A549 treated with CORT108297 at 1 μM for 4 hours (cell line): ENCODE measurements around the gene DLEC1. TPM values are rescaled to one million over a fixed set of nuclear protein-coding genes. Genes with fewer than 3 reads are reported as not detected.

Experiments used
- total RNA-seq: library from RNA; stranded (reverse); fragments of 200-300 nt; extraction: Qiagen RNA extraction; gene quantifications from 5 replicates; pipeline ENCODE4 v1.2.3, GENCODE V29; 2022

Gene DLEC1
- total RNA-seq, result 0.03 to 0.06 TPM (median 0.05 TPM) in 4 of 5 replicates, not detected in the other

GRCh38 chr3:38039101-38039898, at the start of gene DLEC1:
Gene DLEC1, plus strand, starts transcription at chr3:38039208. Its CDS starts 18 bp downstream, at chr3:38039226.

GRCh38 chr3:37990527-37990926, 48.5 kb upstream of the DLEC1 start, which contains the start of gene VILL:
Gene VILL, plus strand, starts transcription at chr3:37990786. Its CDS starts 2,887 bp downstream, at chr3:37993673.

GRCh38 chr3:38029400-38030125, 9.4 kb upstream of the DLEC1 start, which contains the start of gene PLCD1:
Gene PLCD1, minus strand, starts transcription at chr3:38029642. Its CDS starts 103 bp downstream, at chr3:38029539.

GRCh38 chr3:38136777-38137614, 98.0 kb downstream of the DLEC1 start, which contains the start of gene ACAA1:
Gene ACAA1, minus strand, starts transcription at chr3:38137127. Its CDS starts 92 bp downstream, at chr3:38137035.

GRCh38 chr3:38138349-38139190, 99.6 kb downstream of the DLEC1 start, which contains the start of gene MYD88:
Gene MYD88, plus strand, starts transcription at chr3:38138661. Its CDS starts 40 bp downstream, at chr3:38138701.

GRCh38 chr3:38164952-38165721, 126.1 kb downstream of the DLEC1 start, which contains the start of gene OXSR1:
Gene OXSR1, plus strand, starts transcription at chr3:38165537. Its CDS starts 340 bp downstream, at chr3:38165877.

Other genes starting within 250 kb of the DLEC1 start
- 8.9 to 13.4 TPM (median 11.4 TPM) in 5 replicates for gene CTDSPL, start 177.3 kb upstream of the DLEC1 start, total RNA-seq
- 0.12 to 0.18 TPM (median 0.16 TPM) in 5 replicates for gene VILL, start 48.4 kb upstream of the DLEC1 start, total RNA-seq
- 2.3 to 4.5 TPM (median 3.9 TPM) in 5 replicates for gene PLCD1, start 9.6 kb upstream of the DLEC1 start, total RNA-seq
- gene ACAA1, start 97.9 kb downstream of the DLEC1 start, total RNA-seq, result 38.5 to 49.4 TPM (median 47.0 TPM) in 5 replicates
- 24.1 to 26.6 TPM (median 25.7 TPM) in 5 replicates for gene MYD88, start 99.5 kb downstream of the DLEC1 start, total RNA-seq
- gene OXSR1, start 126.3 kb downstream of the DLEC1 start, total RNA-seq, result 24.7 to 37.4 TPM (median 31.9 TPM) in 5 replicates
- 0.05 to 0.13 TPM (median 0.08 TPM) in 5 replicates for gene SLC22A13, start 226.6 kb downstream of the DLEC1 start, total RNA-seq
- 0.03 to 0.07 TPM (median 0.03 TPM) in 3 of 5 replicates, not detected in the others for gene SLC22A14, start 243.1 kb downstream of the DLEC1 start, total RNA-seq